ENCODE data around the gene EHBP1.

Gene EHBP1

GRCh38 chr2:63053081-63053888, 347.8 kb downstream of the EHBP1 start:
- no peak overlapping the region for H3K9ac ChIP-seq
- H3K4me1 ChIP-seq: peaks cover 18 to 47% (median 22%) of the 10 kb centered on the region in 10 experiments; a peak in 19 of 20 replicates
- peaks cover 3 to 98% (median 86%) of the 10 kb centered on the region in 11 experiments; a peak in 20 of 22 replicates for H4K20me1 ChIP-seq
- no peaks in the 10 kb centered on the region for H3K36me3 ChIP-seq
- TF ChIP-seq Cebpa-rat (IDR thresholded peaks at IDR 0.05): no peak
- H3K27me3 ChIP-seq: peaks cover 99 to 100% (median 100%) of the 10 kb centered on the region in 11 experiments
- H3K9me3 ChIP-seq (replicated peaks in 1 of 11): peaks cover 23 to 53% (median 42%) of the 10 kb centered on the region in 11 experiments
- 0 out of 20 replicates have a peak overlapping the region, but pooled peaks of 2 of the 10 experiments have one; percentile 18 to 30 for H3K4me3 ChIP-seq
- H3K4me2 ChIP-seq: no peak overlapping the region; a peak in 1 of 22 replicates
- no peak overlapping the region for H3K27ac ChIP-seq

- Histone ChIP-seq H3K4me3 (peak overlapping the region in 5 of 10 experiments; percentile 2 to 30 (median 12); a peak in 1 of 20 replicates), H3K27ac (no peak overlapping the region), H3K4me2 (peak overlapping the region in 6 of 11 experiments; percentile 15 to 51 (median 28); a peak in 9 of 22 replicates), H3K9ac (no peak overlapping the region), H3K27me3 (peaks cover 99 to 100% (median 100%) of the 10 kb centered on the region in 11 experiments), H3K36me3 (no peaks in the 10 kb centered on the region), H4K20me1 (peaks cover 3 to 98% (median 86%) of the 10 kb centered on the region in 11 experiments; a peak in 20 of 22 replicates), H3K4me1 (peaks cover 18 to 49% (median 22%) of the 10 kb centered on the region in 10 experiments; a peak in 19 of 20 replicates), H3K9me3 (replicated peaks in 1 of 11) (peaks cover 23 to 51% (median 47%) of the 10 kb centered on the region in 11 experiments)
- TF ChIP-seq Cebpa-rat (IDR thresholded peaks at IDR 0.05): no peak
Measured at GRCh38 chr2:63053889-63054602, 348.5 kb downstream of the EHBP1 start.

DNA sequence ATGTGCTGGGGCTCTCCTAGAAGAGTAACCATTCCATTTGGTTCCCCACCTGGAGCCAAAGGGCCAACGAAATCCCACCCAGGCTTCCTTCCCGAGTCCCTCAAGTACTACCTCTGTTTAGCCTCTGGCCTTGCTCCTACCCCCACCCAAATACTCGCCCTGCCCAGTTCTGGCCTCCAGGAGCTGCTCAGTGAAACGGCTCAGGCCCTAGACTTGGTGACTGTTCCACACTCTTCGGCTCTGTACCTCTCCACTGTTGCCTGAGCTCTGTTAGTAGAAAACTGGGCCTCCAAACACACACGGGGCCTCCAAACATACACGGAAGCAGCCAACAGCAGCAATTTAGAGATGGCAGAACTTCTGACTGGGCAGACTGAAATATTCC, 349.3 kb downstream of the EHBP1 start:
- peaks cover 23 to 58% (median 51%) of the 10 kb centered on the region in 11 experiments for H3K9me3 ChIP-seq (replicated peaks in 1 of 11)
- peak overlapping the region in 2 of 10 experiments; percentile 18 to 30; a peak in 1 of 20 replicates for H3K4me3 ChIP-seq
- H3K4me2 ChIP-seq: no peak overlapping the region

GRCh38 chr2:63055226-63056106, 350.0 kb downstream of the EHBP1 start:
- no peak overlapping the region for H3K4me2 ChIP-seq
- peak overlapping the region in 2 of 10 experiments; percentile 29; a peak in 3 of 20 replicates for H3K4me3 ChIP-seq
- peaks cover 7 to 46% (median 11%) of the 10 kb centered on the region in 10 experiments; a peak in 18 of 20 replicates for H3K4me1 ChIP-seq
- H3K27me3 ChIP-seq: peaks cover 99 to 100% (median 100%) of the 10 kb centered on the region in 11 experiments
- no peak overlapping the region for H3K9ac ChIP-seq
- H3K27ac ChIP-seq: no peak overlapping the region
- no peak for TF ChIP-seq Cebpa-rat (IDR thresholded peaks at IDR 0.05)
- peaks cover 23 to 58% (median 51%) of the 10 kb centered on the region in 11 experiments for H3K9me3 ChIP-seq (replicated peaks in 1 of 11)
- peaks cover 0 to 91% (median 79%) of the 10 kb centered on the region in 11 experiments; a peak in 19 of 22 replicates for H4K20me1 ChIP-seq
- H3K36me3 ChIP-seq: no peaks in the 10 kb centered on the region

More for the DNA sequence above, 349.3 kb downstream of the EHBP1 start:
- Histone ChIP-seq H3K36me3 (no peaks in the 10 kb centered on the region), H3K9ac (no peak overlapping the region), H3K27me3 (peaks cover 99 to 100% (median 100%) of the 10 kb centered on the region in 11 experiments), H3K4me1 (peaks cover 12 to 48% (median 16%) of the 10 kb centered on the region in 10 experiments; a peak in 19 of 20 replicates), H4K20me1 (peaks cover 0 to 96% (median 85%) of the 10 kb centered on the region in 11 experiments; a peak in 19 of 22 replicates), H3K27ac (no peak overlapping the region)
- TF ChIP-seq Cebpa-rat (IDR thresholded peaks at IDR 0.05): no peak

- peak overlapping the region in 7 of 11 experiments; percentile 24 to 83 (median 46); a peak in 10 of 22 replicates for H3K4me2 ChIP-seq
Measured at GRCh38 chr2:63056107-63057050, 350.9 kb downstream of the EHBP1 start.

DNA sequence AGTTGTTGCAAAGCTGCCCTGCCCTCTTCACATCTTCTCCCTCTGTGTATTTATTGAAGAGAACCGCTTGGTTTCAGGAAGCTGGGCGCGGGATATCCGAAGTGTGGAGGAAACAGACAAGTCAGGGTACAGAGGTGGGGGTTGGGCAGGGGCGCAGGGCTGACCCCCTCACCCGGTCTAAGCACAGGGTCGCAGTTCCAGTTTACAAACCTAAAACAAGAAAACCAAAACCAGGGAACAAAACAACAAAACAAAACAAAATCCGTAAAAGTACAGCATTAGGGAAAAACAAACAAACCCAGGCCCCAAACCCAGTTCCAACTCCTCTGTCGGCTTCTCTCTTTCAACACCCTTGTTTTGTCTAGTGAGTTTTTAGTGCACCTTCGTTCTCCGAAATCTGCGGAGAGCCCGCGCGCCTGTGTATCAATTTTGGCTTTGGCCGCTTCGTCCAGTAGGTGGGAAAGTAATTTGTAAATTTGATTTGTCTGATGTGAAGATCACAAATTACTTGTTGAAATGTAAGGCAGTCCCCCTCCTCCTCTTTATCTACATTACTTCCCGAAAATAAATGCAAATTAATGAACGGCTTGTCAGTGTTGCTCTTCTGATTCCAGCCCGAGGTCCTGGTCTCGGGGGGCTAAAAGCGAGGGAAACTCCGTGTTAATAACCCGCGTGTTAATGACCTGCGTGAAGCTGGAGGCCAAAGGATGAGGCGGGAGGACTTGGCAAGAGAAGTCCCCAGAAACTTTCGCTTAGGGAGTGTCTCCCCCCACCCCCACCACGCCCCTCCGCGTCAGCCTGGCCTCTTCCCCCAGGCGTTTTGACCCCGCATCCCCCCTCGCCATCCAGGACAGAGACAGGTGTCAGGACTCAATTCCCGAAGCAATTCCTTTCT, 352.0 kb downstream of the EHBP1 start:
- Histone ChIP-seq H3K27ac (no peak overlapping the region), H3K9me3 (replicated peaks in 1 of 11) (peaks cover 23 to 49% (median 40%) of the 10 kb centered on the region in 11 experiments), H3K9ac (no peak overlapping the region), H3K4me1 (peaks cover 0 to 40% (median 4%) of the 10 kb centered on the region in 10 experiments; a peak in 6 of 20 replicates), H4K20me1 (peaks cover 0 to 87% (median 65%) of the 10 kb centered on the region in 11 experiments; a peak in 19 of 22 replicates), H3K4me2 (peak overlapping the region in 4 of 11 experiments; percentile 46 to 83 (median 66); a peak in 7 of 22 replicates), H3K36me3 (no peaks in the 10 kb centered on the region), H3K4me3 (peak overlapping the region in 3 of 10 experiments; percentile 29 to 46 (median 38); a peak in 5 of 20 replicates), H3K27me3 (peaks cover 100% of the 10 kb centered on the region in 11 experiments)
- TF ChIP-seq Cebpa-rat (IDR thresholded peaks at IDR 0.05): no peak

More at GRCh38 chr2:63056107-63057050, 350.9 kb downstream of the EHBP1 start:
- H3K4me1 ChIP-seq: peaks cover 0 to 40% (median 4%) of the 10 kb centered on the region in 10 experiments; a peak in 10 of 20 replicates
- no peak overlapping the region for H3K27ac ChIP-seq
- H3K9me3 ChIP-seq (replicated peaks in 1 of 11): peaks cover 23 to 58% (median 51%) of the 10 kb centered on the region in 11 experiments
- H3K9ac ChIP-seq: no peak overlapping the region
- peak overlapping the region in 5 of 10 experiments; percentile 9 to 46 (median 29); a peak in 8 of 20 replicates for H3K4me3 ChIP-seq
- peaks cover 0 to 92% (median 75%) of the 10 kb centered on the region in 11 experiments; a peak in 19 of 22 replicates for H4K20me1 ChIP-seq
- H3K27me3 ChIP-seq: peaks cover 100% of the 10 kb centered on the region in 11 experiments
- TF ChIP-seq Cebpa-rat (IDR thresholded peaks at IDR 0.05): no peak
- no peaks in the 10 kb centered on the region for H3K36me3 ChIP-seq
